Activated gamma-delta T cell treated with Interleukin-2 at 50 U/mL for 16 hours (primary cell): ENCODE measurements around the gene HS3ST5.

Source experiments
- DNase-seq: peaks from one replicate; pipeline ENCODE4 v3.0.0-alpha.2; 2020

Gene HS3ST5

GRCh38 chr6:114342826-114343781, at the start of gene HS3ST5:
HS3ST5 (minus strand) TSS chr6:114343023; CDS start chr6:114062845, 280,178 bp downstream.
- DNase-seq, result no peak

GRCh38 chr6:114390176-114390575, 47.4 kb upstream of the HS3ST5 start:
- no peak for DNase-seq

- DNase-seq, result no peak
Observed at GRCh38 chr6:114389111-114389510, 46.3 kb upstream of the HS3ST5 start.

DNA sequence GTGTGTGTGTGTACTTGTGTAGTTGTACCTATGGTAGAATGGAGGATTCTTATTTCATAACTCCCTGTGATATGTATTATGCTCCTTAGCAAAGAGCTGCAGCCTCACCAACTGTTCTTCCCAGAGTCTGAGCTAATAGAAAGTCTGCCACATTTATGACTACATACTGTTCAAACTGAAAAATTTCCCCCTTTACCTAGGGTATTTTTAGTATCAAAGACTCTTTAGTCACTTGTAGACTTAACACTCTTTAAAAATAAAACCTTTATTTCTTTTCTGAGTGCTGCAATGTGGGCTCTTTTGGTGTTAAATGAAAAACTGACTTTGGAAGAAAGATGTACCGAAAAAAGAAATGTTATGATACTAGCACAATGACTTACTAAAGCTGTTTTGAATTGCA, 39.6 kb upstream of the HS3ST5 start:
- DNase-seq, result no peak

- no peak for DNase-seq
Observed at GRCh38 chr6:114377881-114378280, 35.1 kb upstream of the HS3ST5 start.

DNA sequence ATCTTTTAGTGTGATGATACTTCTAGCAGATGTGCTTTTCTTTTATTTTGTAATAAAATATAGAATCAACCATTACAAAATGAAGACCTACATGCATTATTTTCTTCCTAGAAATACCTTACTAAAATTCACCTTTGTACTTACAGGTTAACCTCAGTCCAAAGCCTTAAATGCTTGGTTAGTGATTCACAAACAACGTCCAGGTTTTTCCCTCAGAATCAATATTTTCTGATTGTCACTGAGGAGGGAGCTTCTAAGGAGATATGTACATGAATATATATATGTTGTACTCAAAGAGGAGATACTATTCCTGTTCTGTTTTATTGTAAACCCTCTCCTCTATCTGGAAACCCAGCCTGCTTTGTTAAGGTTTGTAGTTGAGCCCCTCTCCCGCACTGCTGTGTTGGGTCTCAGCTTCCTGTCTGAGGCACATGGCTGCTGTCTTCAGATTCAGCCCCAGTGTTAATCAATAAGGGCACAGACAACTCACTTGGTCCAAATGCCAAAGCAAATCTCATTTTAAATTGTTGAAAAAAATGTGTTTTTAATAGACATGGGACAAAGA, 33.9 kb upstream of the HS3ST5 start:
- no peak for DNase-seq

DNA sequence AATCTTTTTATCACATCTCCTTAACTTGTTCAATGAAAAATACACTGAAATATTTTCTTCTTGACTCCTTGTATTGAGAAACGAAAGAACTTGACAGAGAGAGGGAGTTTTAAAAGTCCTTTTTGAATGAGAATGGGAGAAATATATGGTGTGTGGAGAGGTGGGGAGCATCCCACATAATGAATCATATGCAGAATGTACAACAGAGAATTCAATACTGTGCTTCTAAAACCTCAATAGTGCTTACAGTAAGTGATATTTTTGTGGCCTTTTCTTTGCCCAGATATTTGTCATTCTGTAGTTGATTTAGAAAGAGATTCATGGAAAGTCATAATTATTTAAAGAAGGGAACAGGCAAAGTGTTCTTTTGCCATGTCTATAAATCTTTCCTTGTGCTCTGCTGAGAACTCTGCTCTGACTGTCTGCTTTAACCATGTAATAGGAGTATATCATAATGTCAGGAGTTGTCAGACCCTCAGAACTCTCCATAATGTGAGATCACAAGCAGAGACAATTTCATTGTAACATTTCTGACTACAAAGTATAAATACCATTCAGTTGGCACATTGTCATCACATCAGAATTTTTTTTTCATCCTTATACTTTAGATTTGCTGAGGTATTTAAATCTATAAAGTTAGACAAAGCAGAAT, 32.8 kb upstream of the HS3ST5 start:
- DNase-seq, result no peak

DNA sequence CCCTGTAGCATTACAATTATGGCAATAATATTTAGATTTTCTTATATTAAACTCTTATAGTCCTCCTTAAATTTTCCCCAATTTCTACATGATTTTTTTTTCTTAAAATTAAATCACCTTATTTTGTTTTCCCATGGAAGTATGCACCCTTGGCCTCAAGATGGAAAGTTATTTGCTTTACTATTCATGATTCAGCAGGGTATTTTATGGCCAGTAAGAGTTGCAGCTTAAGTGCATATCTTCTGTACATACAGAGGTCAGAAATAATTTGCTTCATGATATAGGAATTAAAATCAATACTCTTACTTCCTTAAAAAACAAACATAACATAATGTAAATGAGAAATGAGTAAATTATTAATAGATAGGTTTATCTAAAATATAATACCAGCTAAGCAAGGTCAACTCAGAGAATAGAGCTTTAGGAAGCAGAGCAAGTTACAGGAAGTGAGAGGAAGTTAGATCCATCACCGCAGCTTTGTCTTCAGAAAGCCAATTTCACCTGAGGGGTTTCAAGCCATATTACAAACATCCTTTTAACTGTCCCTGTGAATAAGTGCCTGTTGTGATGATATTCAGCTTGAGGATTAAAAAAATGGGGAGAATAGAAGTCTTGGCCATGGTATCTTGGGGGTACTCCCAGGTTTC, 24.6 kb upstream of the HS3ST5 start:
- DNase-seq, result no peak

DNA sequence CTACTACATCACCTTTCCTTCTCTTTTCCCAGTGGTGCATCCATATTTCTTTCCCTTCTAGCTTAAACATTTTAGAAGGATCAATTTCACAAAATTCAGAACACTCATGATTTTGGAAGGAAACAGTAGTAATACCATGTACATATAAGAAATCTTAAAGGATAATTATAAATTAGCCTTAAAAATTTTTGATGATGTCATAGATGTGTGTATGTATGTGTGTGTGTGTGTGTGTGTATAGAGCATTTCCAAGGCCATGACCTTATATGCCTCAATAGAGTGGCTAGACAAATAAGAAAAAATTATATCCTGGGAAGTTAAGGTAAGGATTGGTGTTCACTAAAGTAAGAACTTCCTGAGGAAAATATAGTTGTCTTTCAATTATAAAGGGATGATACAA, 24.1 kb upstream of the HS3ST5 start:
- no peak for DNase-seq

- DNase-seq, result no peak
Observed at GRCh38 chr6:114364301-114364700, 21.5 kb upstream of the HS3ST5 start.

DNA sequence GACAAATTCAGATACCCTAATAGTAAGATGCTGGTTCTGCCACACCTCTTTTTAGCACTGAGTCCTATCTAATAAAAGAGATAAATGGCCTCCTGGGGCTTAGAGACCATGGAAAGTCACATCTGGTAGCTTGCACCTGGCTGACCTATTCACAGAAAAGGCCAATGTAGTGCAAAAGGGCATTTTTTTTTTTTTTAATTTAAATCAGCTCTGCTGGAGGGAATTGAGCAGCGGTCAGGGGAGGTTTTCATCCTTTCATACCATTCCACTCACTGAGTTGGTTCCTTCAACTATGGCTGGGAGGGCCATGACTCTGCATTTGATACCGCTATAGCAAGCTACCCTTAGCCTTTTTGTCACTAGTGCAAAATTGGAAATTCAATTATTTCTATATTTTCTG, 20.1 kb upstream of the HS3ST5 start:
- DNase-seq, result no peak

GRCh38 chr6:114362396-114362795, 19.6 kb upstream of the HS3ST5 start:
- no peak for DNase-seq

DNA sequence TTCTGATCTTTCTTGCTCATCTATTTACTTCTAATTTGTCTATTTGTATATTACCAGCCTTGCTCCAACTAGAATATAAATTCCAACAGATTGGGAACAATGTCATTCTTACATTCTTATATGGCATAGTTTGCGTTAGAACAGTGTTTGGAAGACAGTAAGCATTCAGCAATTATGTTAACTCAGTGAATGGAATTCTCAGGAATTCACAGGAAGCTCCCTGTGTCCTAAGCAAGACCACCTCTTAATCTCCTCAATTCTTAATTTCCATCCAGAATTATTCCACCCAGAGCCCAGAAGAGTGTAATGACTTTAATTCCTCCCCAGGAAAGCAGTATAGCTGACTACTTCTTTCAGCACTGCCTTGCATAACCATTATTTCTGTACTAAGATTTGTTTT, 18.2 kb upstream of the HS3ST5 start:
- DNase-seq, result no peak

DNA sequence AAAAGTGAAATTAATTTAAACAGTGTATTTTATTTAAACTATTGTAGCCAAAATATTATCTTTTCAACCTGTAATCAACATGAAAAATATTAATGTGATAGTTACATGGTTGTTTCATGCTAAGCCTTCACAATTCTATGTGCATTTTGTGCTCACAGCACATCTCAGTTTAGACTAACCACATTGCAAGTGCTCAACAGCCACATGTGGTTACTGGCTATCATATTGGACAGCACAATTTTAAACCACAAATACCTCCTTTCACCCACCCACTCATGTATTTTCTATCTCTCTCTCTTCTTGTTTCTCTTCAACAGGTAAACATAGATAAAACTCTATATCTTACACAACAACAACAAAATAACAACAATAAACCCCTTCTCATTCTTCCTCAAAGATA, 12.5 kb upstream of the HS3ST5 start:
- DNase-seq, result no peak

DNA sequence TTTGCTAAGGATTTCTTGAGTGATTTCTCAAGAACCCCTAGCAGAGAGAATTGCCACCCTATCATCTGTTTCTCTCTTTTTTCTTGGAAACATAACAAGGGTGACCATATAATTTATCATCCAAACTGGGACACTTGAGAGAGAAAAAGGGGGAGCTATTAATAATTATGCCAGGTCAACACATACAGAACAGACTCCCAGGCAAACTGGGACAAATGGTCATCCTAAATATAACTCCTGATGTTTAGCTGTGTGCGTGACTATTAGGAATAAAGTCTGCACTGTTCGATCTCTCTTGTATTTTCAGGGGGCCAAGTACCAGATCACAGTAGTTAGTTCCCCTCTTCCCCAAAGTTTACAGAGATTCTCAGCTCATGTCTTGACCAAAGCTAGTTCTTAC, 11.7 kb upstream of the HS3ST5 start:
- no peak for DNase-seq

GRCh38 chr6:114346451-114346850, 3.6 kb upstream of the HS3ST5 start:
- DNase-seq, result no peak

DNA sequence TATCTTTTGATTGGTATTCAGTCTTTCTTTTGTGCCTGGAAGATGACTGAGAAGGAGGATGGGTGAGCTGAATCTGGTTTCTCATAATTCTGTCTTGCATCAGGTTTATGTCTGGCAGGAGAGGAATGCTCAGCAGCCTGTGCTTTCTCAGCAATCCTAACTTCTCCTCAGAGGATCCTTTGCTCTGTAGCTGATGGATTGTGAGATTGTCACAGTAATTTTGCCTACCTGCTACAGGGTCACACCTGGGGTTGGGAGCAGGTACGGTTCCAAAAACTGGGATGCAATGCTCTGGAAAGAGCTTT, 2.1 kb upstream of the HS3ST5 start:
- no peak for DNase-seq

- no peak for DNase-seq
Observed at GRCh38 chr6:114344246-114344970, 1.6 kb upstream of the HS3ST5 start.

- no peak for DNase-seq
Observed at GRCh38 chr6:114343782-114344144, 940 bp upstream of the HS3ST5 start.

GRCh38 chr6:114342086-114342825, 567 bp downstream of the HS3ST5 start:
- DNase-seq, result no peak

GRCh38 chr6:114339706-114340105, 3.1 kb downstream of the HS3ST5 start:
- DNase-seq, result no peak

DNA sequence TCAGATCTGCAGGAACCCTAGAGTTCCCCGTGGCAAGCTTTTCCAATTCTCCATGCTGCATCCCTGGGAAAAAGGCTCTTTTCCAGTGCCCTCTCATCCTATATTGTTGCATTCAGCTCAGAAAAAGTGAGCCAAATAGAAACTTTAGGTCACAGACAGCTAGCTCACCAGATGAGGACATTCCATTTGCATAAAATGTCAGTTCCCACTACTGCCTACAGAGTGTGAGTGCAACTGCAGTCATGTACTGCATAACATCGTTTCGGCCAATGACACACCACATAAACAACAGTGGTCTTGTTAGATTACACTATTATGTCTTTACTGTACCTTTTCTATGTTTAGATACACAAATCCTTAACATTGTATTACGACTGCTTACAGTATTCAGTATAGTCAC, 8.6 kb downstream of the HS3ST5 start:
- no peak for DNase-seq
